GM21723 (cell line): ENCODE results near the gene ZNF286A.
"Not testable (repeated sequence)": the region's sequence is repeated elsewhere in the genome, so short reads cannot be mapped to it uniquely, and the experiment has no call there.

ENCODE experiments used
- ATAC-seq: cut with Tn5 transposase; IDR thresholded peaks from one replicate; pipeline ENCODE4 v1.9.1; 2021; ENCODE audit warnings: mild to moderate bottlenecking, moderate library complexity; ENCODE audit not compliant: unreplicated experiment

ZNF286A gene

GRCh38 chr17:15768865-15769533, 69.4 kb downstream of the ZNF286A start:
- ATAC-seq, result not testable (repeated sequence)
